HepG2 (cell line): ENCODE results near the gene UBR3. TPM values are rescaled to one million over a fixed set of nuclear protein-coding genes. Genes with fewer than 3 reads are reported as not detected.
A peak's percentile ranks its signal among the peaks of the same experiment; 100 is the strongest.

Experiments used
- ATAC-seq: fragments of 200-7000 bp; cut with Tn5 transposase; 3 replicates; pipeline ENCODE4 v1.9.1; 2020; ENCODE audit warnings: mild to moderate bottlenecking, moderate library complexity
- BruUV-seq: library from RNA; stranded (reverse); fragments of 400-500 nt; replicated peaks from 2 replicates; lab custom pipeline; 2021; lab: Mats Ljungman, UMichigan
- CTCF ChIA-PET: fragments of 300-600 bp; formaldehyde crosslinking; extraction: SDS; loops from one replicate; lab custom pipeline; 2021; ENCODE audit warnings: low total read pairs, inconsistent platforms, low intra/inter-chr PET ratio; lab: Yijun Ruan, JAX
- POLR2A ChIA-PET: fragments of 350-600 bp; sonication (Branson Sonifier 250); formaldehyde crosslinking; loops from one replicate; lab custom pipeline; 2020; ENCODE audit warnings: antibody characterized with exemption, inconsistent platforms; lab: Yijun Ruan, JAX
- DNase-seq: peaks from one replicate; pipeline ENCODE4 v3.0.0-alpha.2; 2015; ENCODE audit warnings: low spot score
- FAIRE-seq: peaks from 3 replicates; lab custom pipeline; 2011; peaks lifted over from hg19 to GRCh38; lab: Jason Lieb, UNC
- H2AFZ ChIP-seq: one replicate; pipeline ENCODE4 v1.6.1; 2011; ENCODE audit warnings: low read length, inconsistent platforms
- H3K27ac ChIP-seq: fragments of 300-600 bp; 3 replicates; pipeline ENCODE4 v1.8.0; 2011; ENCODE audit warnings: mixed run types, mild to moderate bottlenecking, mixed read lengths, low read length, inconsistent platforms; ENCODE audit not compliant: insufficient read depth; ENCODE audit errors: extremely low read length
- H3K27me3 ChIP-seq, 2 experiments: fragments of 200-600 bp in 1 of 2; 2 replicates in 1 of 2; 3 replicates in 1 of 2; pipeline versions ENCODE4 v1.6.0 to v1.8.0; 2011; ENCODE audit warnings: low read length in 2 of 2, mild to moderate bottlenecking in 2 of 2, moderate library complexity in 2 of 2, inconsistent platforms in 1 of 2; ENCODE audit not compliant: insufficient read depth in 2 of 2, control insufficient read depth in 1 of 2
- H3K36me3 ChIP-seq, 2 experiments: fragments of 200-600 bp in 1 of 2; replicated peaks in 1 of 2; 2 replicates in 1 of 2; 3 replicates in 1 of 2; pipeline versions ENCODE4 v1.5.1 to v1.8.0; 2011; ENCODE audit warnings: low read length in 2 of 2, inconsistent platforms in 1 of 2; ENCODE audit not compliant: insufficient read depth in 2 of 2, control insufficient read depth in 1 of 2
- H3K4me1 ChIP-seq: 2 replicates; pipeline ENCODE4 v1.5.1; 2012; ENCODE audit warnings: low read length, inconsistent platforms; ENCODE audit not compliant: insufficient read depth
- H3K4me2 ChIP-seq: 2 replicates; pipeline ENCODE4 v1.6.0; 2011; ENCODE audit warnings: low read depth, low read length, inconsistent platforms
- H3K4me3 ChIP-seq, 3 experiments: fragments of 200-600 bp in 1 of 3; sonication (generic), shearing (Covaris generic) in 1 of 3; replicated peaks in 1 of 3; 2 replicates each; pipeline ENCODE4 v1.5.1; 2011 to 2016; ENCODE audit warnings: low read length in 3 of 3, inconsistent platforms in 2 of 3, low read depth in 2 of 3, mild to moderate bottlenecking in 2 of 3, control low read depth in 1 of 3, mixed read lengths in 1 of 3; ENCODE audit not compliant: insufficient read depth in 1 of 3
- H3K79me2 ChIP-seq: one replicate; pipeline ENCODE4 v1.6.1; 2011; ENCODE audit warnings: low read length, inconsistent platforms; ENCODE audit not compliant: insufficient read depth
- H3K9ac ChIP-seq: 2 replicates; pipeline ENCODE4 v1.6.0; 2011; ENCODE audit warnings: mild to moderate bottlenecking, low read depth, low read length, inconsistent platforms; ENCODE audit not compliant: insufficient read depth
- H3K9me3 ChIP-seq: 2 replicates; pipeline ENCODE4 v1.5.1; 2012; ENCODE audit warnings: mild to moderate bottlenecking, low read length
- H4K20me1 ChIP-seq: 2 replicates; pipeline ENCODE4 v1.6.0; 2011; ENCODE audit warnings: inconsistent platforms, mild to moderate bottlenecking, low read length, moderate library complexity; ENCODE audit not compliant: insufficient read depth
- AHR ChIP-seq: IDR thresholded peaks from 2 replicates; pipeline ENCODE4 v1.6.1; 2018; ENCODE audit warnings: missing genetic modification reagents, missing compliant biosample characterization
- CBX1 ChIP-seq: IDR thresholded peaks from one replicate; pipeline ENCODE4 v1.6.1; 2016; ENCODE audit warnings: antibody characterized with exemption, low read depth
- CEBPB ChIP-seq: IDR thresholded peaks from 2 replicates; pipeline ENCODE4 v1.6.1; 2011; ENCODE audit warnings: low read depth, low read length, improper control_type of control experiment, borderline replicate concordance
- MAFF ChIP-seq: IDR thresholded peaks from 2 replicates; pipeline ENCODE4 v1.6.1; 2011; ENCODE audit warnings: low read depth, low read length, improper control_type of control experiment
- MAFK ChIP-seq, 2 experiments: IDR thresholded peaks in 1 of 2; conservative IDR thresholded peaks in 1 of 2; 2 replicates each; pipeline ENCODE4 v1.6.1; 2011; ENCODE audit warnings: improper control_type of control experiment in 2 of 2, low read length in 2 of 2
- ZNF12 ChIP-seq: sonication (generic); formaldehyde crosslinking; IDR thresholded peaks from 2 replicates; pipeline ENCODE4 v1.5.0; 2020; ENCODE audit warnings: missing genetic modification reagents
- ZNF660 ChIP-seq: sonication (generic); formaldehyde crosslinking; IDR thresholded peaks from 2 replicates; pipeline ENCODE4 v1.5.1; 2020; ENCODE audit warnings: mild to moderate bottlenecking, low read depth, missing genetic modification reagents, borderline replicate concordance
- ZNF850 ChIP-seq: sonication (generic); formaldehyde crosslinking; conservative IDR thresholded peaks from 2 replicates; pipeline ENCODE4 v1.9.0; 2021; ENCODE audit warnings: mild to moderate bottlenecking, missing genetic modification reagents
- ZNF883 ChIP-seq: sonication (generic); formaldehyde crosslinking; IDR thresholded peaks from 2 replicates; pipeline ENCODE4 v1.5.1; 2020; ENCODE audit warnings: mild to moderate bottlenecking, missing genetic modification reagents; ENCODE audit errors: not compliant biosample characterization
- WGBS: methylation state at CpG from one replicate; pipeline ENCODE4 v1.1.6; 2017; ENCODE audit warnings: low lambda C conversion rate; 5-methylcytosine and 5-hydroxymethylcytosine counted together
- in situ Hi-C: cut with HindIII; loops from 2 replicates; pipeline ENCODE4 v1.10.0; 2017; ENCODE audit warnings: low pct_unique_long_range_greater_than_20kb; ENCODE audit not compliant: extremely low pct_ligation_motif_present
- intact Hi-C: fragments of 100-400 bp; cut with micrococcal nuclease; formaldehyde crosslinking; loops from one replicate; pipeline ENCODE4 v1.10.0; 2022; ENCODE audit not compliant: unreplicated experiment
- polyA plus RNA-seq, 8 experiments: library from polyadenylated mRNA; depleted of rRNA in 3 of 8; stranded (reverse) in 7 of 8; unstranded in 1 of 8; fragments of >200 nt; fragmentation: Illumina TruSeq in 4 of 8; extraction: Trizol in 4 of 8; gene quantifications; 2 replicates each; pipeline versions ENCODE4 v1.2.1 to v1.2.3, GENCODE V29; 2011 to 2016; ENCODE audit warnings: low read depth in 4 of 8, missing spikeins in 1 of 8, mixed read lengths in 1 of 8; ENCODE audit not compliant: insufficient read depth in 1 of 8
- total RNA-seq, 5 experiments: library from RNA; depleted of rRNA; stranded (reverse); fragments of >200 nt; fragmentation: Illumina TruSeq; extraction: Trizol; gene quantifications; 2 replicates each; pipeline ENCODE4 v1.2.3, GENCODE V29; 2016; ENCODE audit warnings: low read depth in 1 of 5

Gene UBR3
- total and polyA plus RNA-seq, 2 of the 13 experiments (the other 11 are each of a cell fraction or from before 2014, with no cell fraction given) = 15.1 to 28.0 TPM

- POLR2A ChIA-PET = no interaction called here
- in situ Hi-C loops (no loop called here), intact Hi-C loops (no loop called here)
- Histone ChIP-seq H3K4me1 (peaks cover 19% of the 10 kb centered on the region), H3K27ac (no peak overlapping the region), H3K9ac (no peak overlapping the region), H3K27me3 (no peaks in the 10 kb centered on the region), H3K4me2 (no peak overlapping the region)
- no peak for TF ChIP-seq AHR (CRISPR knock-in tag)
- TF ChIP-seq ZNF850 (CRISPR knock-in tag) = no peak
- no peak for TF ChIP-seq ZNF660 (CRISPR knock-in tag)
- no peak for TF ChIP-seq CBX1
- peak in 1 of 2 experiments; percentile 54; a peak in 2 of 4 replicates for TF ChIP-seq MAFK (conservative IDR thresholded peaks at IDR 0.05 in 1 of 2, IDR thresholded peaks at IDR 0.05 in 1 of 2; ENCODE audit: low read length in 2 of 2)
- peak; percentile 55; the same call in 1 of the 2 replicates for TF ChIP-seq CEBPB
- TF ChIP-seq MAFF = peak; percentile 18; the same call in 1 of the 2 replicates
- TF ChIP-seq ZNF12 (CRISPR knock-in tag) = no peak
- TF ChIP-seq ZNF883 (CRISPR knock-in tag) = no peak
- TF ChIP-seq, all 625 proteins: peak for 3
- Histone ChIP-seq H3K36me3 (no peaks in the 10 kb centered on the region), H3K9me3 (no peaks in the 10 kb centered on the region), H3K4me3 (no peak overlapping the region), H4K20me1 (no peaks in the 10 kb centered on the region), H2AFZ (no peak overlapping the region), H3K79me2 (no peaks in the 10 kb centered on the region)
- ATAC-seq = no peak
- DNase-seq = no peak
- BruUV-seq = no TSS peak
- WGBS = 63% methylated on average over 4 of the region's 4 CpGs
- peak; percentile 32 for FAIRE-seq
- CTCF ChIA-PET = no interaction called here
Observed at GRCh38 chr2:169781249-169782013, 45.8 kb upstream of the UBR3 start.
